Measurements from ENCODE around the gene EFNA4.

The EFNA4 gene

DNA sequence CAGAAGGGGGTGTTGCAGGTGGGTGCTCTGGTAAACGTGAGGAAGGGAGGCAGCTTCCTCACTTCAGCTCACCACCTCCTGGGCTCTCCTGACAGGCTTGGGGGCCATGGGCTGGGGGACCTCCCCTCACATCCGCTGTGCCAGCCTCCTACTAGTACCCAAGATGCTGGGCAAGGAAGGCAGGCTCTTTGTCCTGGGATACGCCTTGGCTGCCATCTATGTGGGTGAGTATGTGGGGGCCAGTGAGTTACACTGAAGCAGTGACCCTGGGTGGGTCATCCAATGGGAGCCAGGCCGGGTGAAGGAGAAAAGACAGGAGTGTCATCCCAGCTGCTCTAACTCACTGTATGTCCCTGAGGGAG, 24.3 kb upstream of the EFNA4 start:
- no peaks in the 10 kb centered on the region for H3K36me3 ChIP-seq (replicated peaks)
- H3K4me1 ChIP-seq = no peaks in the 10 kb centered on the region
- H3K27me3 ChIP-seq (ENCODE audit: low read depth) = no peaks in the 10 kb centered on the region
- DNase-seq (ENCODE audit: low spot score in 2 of 2) = no peak
- no peak overlapping the region for H3K4me3 ChIP-seq
- in situ Hi-C loops (cut with MboI; ENCODE audit: low sequenced_read_pairs) = no loop called here
- no peaks in the 10 kb centered on the region for H3K9me3 ChIP-seq

DNA sequence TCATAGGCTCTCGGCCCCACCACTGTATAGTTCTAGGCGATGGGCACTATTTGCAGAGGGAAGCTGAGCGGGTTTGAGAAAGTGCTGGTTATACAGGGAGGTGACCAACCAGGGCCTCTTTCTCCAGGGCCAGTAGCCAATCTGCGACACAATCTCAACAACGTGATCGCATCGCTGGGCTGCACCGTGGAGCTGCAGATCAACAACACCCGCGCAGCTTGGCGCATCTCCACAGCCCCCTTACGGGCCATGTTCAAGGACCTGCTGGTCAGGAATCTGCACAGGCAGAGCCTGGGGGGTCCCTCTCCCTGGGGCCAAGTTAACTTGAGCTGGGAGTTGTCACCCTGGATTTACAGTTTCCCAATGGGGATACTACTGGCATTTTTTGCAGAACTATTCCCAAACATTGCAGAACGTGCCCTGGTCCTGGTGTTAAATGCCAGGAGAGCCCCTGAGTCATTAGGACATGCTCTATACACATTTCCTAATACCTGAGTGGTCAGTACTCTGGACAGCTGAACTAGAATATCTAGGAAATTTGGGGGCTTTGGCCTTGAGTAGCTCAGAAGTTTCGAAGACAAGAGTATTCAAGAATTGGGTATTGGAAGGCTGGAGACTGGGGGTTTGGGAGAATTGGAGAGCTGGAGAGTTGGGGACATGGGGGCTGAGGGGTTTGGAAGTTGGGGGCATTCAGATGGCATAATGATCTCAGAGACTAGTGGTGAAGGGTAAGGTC, 23.0 kb upstream of the EFNA4 start:
- in situ Hi-C loops (cut with MboI; ENCODE audit: low sequenced_read_pairs) = no loop called here
- H3K4me1 ChIP-seq = no peaks in the 10 kb centered on the region

DNA sequence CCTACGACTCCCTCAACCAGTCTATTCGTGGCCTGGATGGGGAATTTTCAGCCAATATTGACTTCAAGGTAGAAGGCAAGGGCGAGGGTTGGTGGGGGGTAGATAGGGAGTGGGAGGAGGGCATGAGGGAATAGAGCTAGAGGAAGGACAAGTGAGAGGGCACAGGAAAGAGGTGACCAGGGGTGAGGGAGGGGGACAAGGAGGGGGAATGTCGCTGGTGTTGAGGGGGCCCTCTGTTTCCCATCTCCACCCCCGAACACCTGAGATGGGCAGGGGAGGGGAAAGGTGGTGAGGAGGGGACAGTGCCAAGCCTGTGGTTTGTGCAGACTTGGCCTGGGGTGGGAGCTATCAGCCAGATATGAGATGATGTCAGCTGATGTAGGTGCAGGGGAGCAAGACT, 20.8 kb upstream of the EFNA4 start:
- no peaks in the 10 kb centered on the region for H3K9me3 ChIP-seq
- no peaks in the 10 kb centered on the region for H3K4me1 ChIP-seq
- in situ Hi-C loops (cut with MboI; ENCODE audit: low sequenced_read_pairs) = no loop called here
- H3K27me3 ChIP-seq (ENCODE audit: low read depth) = no peaks in the 10 kb centered on the region
- no peaks in the 10 kb centered on the region for H3K36me3 ChIP-seq (replicated peaks)
- no peak for DNase-seq (ENCODE audit: low spot score in 2 of 2)
- H3K4me3 ChIP-seq = no peak overlapping the region

More for the DNA sequence above, 23.0 kb upstream of the EFNA4 start:
- Histone ChIP-seq H3K36me3 (replicated peaks) (no peaks in the 10 kb centered on the region), H3K27me3 (ENCODE audit: low read depth) (no peaks in the 10 kb centered on the region), H3K4me3 (no peak overlapping the region), H3K9me3 (no peaks in the 10 kb centered on the region)
- no peak for DNase-seq (ENCODE audit: low spot score in 2 of 2)

DNA sequence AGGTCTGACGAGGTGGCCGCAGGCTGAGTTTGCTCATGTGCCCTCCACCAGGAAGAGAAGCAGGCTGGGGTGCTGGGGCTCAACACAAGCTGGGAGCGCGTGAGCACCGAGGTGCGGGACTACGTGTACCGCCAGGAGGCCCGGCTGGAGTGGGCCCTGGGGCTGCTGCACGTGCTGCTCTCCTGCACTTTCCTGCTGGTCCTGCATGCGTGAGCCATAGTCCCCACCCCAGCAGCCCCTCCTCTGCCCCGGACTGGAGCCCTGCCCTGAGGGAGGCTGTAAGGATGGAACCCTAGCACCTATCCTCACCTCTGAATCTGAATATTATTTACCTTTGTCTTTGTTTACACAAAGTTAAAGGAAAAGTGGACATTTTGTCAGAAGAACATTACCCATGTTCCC, 20.2 kb upstream of the EFNA4 start:
- no peak for DNase-seq (ENCODE audit: low spot score in 2 of 2)
- Histone ChIP-seq H3K36me3 (replicated peaks) (no peaks in the 10 kb centered on the region), H3K4me1 (peaks cover 1% of the 10 kb centered on the region), H3K27me3 (ENCODE audit: low read depth) (no peaks in the 10 kb centered on the region), H3K9me3 (no peaks in the 10 kb centered on the region), H3K4me3 (no peak overlapping the region)
- in situ Hi-C loops (cut with MboI; ENCODE audit: low sequenced_read_pairs) = no loop called here

DNA sequence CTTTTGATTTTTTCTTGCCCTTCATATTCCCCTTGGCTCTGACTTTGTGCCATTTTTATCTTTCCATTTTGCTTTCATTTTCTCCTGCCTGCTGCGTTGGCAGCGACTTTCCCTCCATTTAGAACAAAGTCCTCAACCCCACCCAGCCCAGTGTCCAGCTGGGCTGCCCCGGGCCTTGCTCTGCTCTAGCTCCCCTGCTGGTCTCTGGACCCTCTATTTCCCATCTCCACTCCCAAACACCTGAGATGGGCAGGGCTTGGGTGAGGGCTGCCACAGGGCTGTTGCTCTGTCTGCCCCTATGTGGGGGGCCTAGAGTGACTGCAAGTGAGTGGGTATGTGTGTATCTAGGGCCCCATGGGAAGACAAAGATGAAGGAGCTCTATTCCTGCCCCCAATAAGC, 19.7 kb upstream of the EFNA4 start:
- in situ Hi-C loops (cut with MboI; ENCODE audit: low sequenced_read_pairs) = no loop called here
- Histone ChIP-seq H3K9me3 (no peaks in the 10 kb centered on the region), H3K4me3 (no peak overlapping the region), H3K27me3 (ENCODE audit: low read depth) (no peaks in the 10 kb centered on the region), H3K36me3 (replicated peaks) (no peaks in the 10 kb centered on the region), H3K4me1 (peaks cover 6% of the 10 kb centered on the region)
- DNase-seq (ENCODE audit: low spot score in 2 of 2) = no peak

DNA sequence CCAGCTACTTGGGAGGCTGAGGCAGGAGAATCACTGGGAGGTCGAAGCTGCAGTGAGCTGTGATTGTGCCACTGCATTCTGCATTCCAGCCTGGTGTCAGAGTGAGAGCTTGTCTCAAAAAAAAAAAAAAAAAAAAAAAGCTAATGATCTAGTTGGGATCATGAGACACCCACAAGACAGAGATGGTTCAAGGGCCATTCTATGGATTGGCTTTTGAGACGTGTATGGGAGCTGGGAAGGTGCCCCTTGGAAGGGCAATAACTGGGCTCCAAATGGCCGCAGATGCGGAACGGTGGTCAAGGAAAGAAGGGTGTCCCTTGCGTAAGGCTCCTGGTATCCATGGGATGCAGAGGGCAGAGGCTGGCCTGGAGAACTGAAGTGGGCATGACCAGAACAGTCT, 19.2 kb upstream of the EFNA4 start:
- in situ Hi-C loops (cut with MboI; ENCODE audit: low sequenced_read_pairs) = no loop called here
- Histone ChIP-seq H3K4me3 (no peak overlapping the region), H3K36me3 (replicated peaks) (no peaks in the 10 kb centered on the region), H3K9me3 (no peaks in the 10 kb centered on the region), H3K4me1 (peaks cover 12% of the 10 kb centered on the region), H3K27me3 (ENCODE audit: low read depth) (no peaks in the 10 kb centered on the region)
- DNase-seq (ENCODE audit: low spot score in 2 of 2) = no peak

DNA sequence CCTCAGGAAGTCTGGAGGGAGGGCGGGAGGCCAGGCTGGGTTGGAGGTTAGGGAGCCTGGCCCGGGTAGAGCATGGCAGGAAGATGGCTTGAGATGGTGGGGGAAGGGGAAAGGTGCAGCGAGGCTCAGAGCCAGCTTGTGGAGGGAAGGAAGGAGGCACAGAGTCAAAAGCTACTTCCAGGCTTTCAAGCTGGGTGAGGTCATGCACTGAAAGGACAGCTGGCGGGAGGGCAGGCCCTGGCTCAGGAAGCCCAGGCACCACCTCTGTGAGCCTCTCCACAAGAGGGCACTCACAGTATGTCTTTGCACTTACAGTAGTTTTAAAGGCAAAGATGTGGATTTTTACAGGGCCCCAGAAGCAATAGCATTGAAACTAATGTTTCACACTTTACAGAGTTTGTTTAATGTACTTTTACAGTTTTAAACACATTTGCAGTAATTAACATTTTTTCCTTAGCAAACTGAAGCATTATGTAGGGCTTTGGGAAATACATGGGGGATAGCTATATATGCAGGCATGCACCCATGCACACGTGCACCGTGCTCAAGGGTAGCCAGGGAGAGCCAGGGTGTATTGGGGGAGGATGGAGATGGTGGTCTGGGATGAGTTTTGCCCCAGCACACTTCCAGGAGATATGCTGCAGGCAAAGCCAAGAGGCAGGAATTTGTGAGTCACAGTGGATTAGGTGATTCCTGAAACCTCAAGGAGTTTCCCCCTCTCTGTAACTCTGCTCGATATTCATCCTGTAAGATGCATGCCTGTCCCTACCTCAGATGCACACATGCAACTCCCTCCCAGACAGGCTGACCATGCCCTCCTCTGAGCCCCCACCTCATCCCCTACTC, 18.5 kb upstream of the EFNA4 start:
- in situ Hi-C loops (cut with MboI; ENCODE audit: low sequenced_read_pairs) = loop anchor here (5.0 kb wide), 1 partner anchor 37 kb away; no protein-coding TSS in a partner anchor
- Histone ChIP-seq H3K36me3 (replicated peaks) (no peaks in the 10 kb centered on the region), H3K27me3 (ENCODE audit: low read depth) (no peaks in the 10 kb centered on the region), H3K9me3 (no peaks in the 10 kb centered on the region), H3K4me3 (no peak overlapping the region), H3K4me1 (peaks cover 18% of the 10 kb centered on the region)
- peak; percentile 61 to 79 for DNase-seq (ENCODE audit: low spot score in 2 of 2)

DNA sequence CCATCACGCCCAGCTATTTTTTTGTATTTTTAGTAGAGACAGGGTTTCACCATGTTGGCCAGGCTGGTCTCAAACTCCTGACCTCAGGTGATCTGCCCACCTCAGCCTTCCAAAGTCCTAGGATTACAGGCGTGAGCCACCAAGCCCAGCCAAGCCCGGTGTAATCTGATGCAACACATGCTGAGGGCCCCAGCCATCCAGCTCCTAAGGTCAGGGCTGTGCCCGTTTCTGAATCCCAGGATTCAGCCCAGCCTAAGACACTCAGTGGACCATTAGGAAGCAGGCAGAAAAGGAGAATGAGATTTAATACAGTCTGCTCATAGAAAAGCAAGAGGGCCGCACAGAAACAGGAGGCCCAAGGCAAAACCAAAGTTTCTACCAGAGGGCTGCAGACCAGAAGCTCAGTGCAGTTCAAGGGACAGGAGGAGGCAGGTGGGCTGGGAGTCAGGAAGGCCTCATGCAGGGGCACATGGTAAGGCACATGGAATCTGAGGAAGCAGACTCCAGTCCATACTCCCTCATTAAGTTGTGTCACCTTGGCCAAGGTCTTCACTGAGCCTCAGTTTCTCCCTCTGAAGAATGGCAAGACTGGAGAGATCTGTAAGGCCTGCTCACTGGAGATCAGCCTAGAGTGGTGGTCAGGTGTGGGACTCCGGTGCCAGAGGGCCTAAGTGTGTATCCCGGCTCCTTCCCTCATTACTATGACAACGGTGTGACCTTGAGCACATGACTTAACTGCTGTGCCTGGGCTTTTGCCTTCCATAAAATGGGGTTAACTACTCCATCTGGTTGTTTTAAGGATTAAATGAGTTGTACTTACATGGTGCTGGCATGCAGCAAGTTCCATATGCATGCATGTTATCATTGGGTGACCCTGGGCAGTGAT, 14.8 kb upstream of the EFNA4 start:
- peaks cover 25% of the 10 kb centered on the region for H3K4me1 ChIP-seq
- in situ Hi-C loops (cut with MboI; ENCODE audit: low sequenced_read_pairs) = loop anchor here (5.0 kb wide), 1 partner anchor 34 kb away; no protein-coding TSS in a partner anchor
- no peak overlapping the region for H3K4me3 ChIP-seq
- H3K27me3 ChIP-seq (ENCODE audit: low read depth) = no peaks in the 10 kb centered on the region
- DNase-seq (ENCODE audit: low spot score in 2 of 2) = peak in 1 of 2 experiments; percentile 62
- H3K9me3 ChIP-seq = no peaks in the 10 kb centered on the region
- H3K36me3 ChIP-seq (replicated peaks) = peaks cover 2% of the 10 kb centered on the region

DNA sequence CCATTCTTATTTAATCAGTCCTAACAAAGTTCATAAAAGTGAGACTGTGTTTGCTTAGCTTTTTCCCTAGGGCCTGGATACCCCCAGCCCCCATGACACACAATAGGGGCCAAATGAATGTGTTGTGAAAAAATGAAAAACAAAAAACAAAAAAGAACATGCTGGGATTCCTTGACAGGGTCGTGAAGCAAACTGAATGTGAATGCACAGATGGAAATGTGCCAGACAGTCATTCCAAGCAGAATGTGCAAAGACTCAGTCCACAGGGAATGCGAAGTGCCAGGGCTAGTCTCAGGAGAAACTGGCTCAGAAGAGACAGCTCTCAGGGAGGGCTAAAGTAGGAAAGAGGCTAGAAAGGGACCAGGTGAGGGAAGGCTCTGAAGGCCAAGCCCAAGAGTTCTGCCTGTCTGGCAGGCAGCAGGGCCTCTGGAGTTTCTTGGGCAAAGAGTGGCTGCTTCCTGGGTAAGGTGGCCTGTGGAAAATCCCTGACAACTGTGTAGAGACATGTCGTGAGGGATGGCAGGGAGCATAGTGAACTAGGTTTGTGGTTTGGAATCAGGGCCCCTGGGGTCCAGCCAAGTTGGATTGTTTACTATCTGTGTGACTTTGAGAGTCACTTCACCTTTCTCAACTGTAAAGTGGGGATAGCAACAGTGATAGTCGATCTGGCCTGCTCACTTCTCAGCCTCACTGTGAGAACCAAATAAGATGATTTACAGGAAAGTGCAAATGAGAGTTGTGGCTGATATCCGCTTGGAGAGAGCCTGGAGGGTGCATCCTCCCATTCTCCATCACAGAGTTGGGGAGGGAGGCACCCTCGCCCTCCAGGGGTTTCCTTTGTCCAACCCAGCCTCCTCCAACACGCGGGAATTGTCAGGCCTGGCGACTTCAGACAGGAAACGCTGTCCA, 13.6 kb upstream of the EFNA4 start:
- in situ Hi-C loops (cut with MboI; ENCODE audit: low sequenced_read_pairs) = loop anchor here (5.0 kb wide), 2 partner anchors 32 to 88 kb away; partner anchors contain the start of gene PYGO2
- H3K9me3 ChIP-seq = no peaks in the 10 kb centered on the region
- H3K4me3 ChIP-seq = peak overlapping the region; percentile 81
- peak; percentile 83 to 85 for DNase-seq (ENCODE audit: low spot score in 2 of 2)
- H3K27me3 ChIP-seq (ENCODE audit: low read depth) = no peaks in the 10 kb centered on the region
- peaks cover 25% of the 10 kb centered on the region for H3K4me1 ChIP-seq
- H3K36me3 ChIP-seq (replicated peaks) = peaks cover 13% of the 10 kb centered on the region

DNA sequence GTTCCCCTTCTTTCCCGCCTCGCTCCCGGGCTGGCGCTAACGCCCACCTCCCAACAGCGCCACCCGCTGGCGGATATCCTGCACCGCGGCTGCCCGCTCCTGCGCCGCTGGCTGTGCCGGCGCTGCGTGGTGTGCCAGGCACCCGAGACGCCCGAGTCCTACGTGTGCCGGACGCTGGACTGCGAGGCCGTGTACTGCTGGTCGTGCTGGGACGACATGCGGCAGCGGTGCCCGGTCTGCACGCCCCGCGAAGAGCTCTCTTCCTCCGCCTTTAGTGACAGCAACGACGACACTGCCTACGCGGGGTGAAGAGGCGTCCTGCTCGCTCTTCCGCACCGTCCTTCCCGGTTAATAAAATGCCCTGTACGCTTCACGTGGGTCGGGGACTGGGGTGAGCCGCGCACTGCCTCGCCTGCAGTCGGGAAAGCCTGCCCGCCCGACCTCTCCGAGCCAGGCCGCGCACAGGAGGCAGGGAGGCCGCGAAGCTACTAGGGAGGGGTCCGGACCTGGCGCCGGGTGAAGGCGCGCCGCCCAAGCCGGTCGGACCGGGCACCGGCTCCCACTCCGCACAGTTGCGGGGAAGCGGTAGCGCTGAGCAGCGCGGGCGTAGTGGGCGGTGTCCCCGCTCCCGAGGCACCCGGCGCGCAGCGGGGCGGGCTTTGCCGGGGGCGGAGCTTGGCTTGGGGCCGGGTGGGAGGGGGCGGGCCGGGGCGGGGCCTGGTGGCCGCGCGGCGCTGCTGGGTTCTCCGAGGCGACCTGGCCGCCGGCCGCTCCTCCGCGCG, 12.8 kb upstream of the EFNA4 start, which contains the start of gene ADAM15:
ADAM15 (plus strand) TSS at position 757 of the 782 bp plus-strand sequence. CDS start 71 bp downstream, outside the sequence.
- Histone ChIP-seq H3K9me3 (no peaks in the 10 kb centered on the region), H3K36me3 (replicated peaks) (peaks cover 21% of the 10 kb centered on the region), H3K27me3 (ENCODE audit: low read depth) (no peaks in the 10 kb centered on the region), H3K4me3 (peak within 1 kb of the TSS; percentile 81), H3K4me1 (peaks cover 25% of the 10 kb centered on the region)
- peak; percentile 70 to 90 for DNase-seq (ENCODE audit: low spot score in 2 of 2)
- in situ Hi-C loops (cut with MboI; ENCODE audit: low sequenced_read_pairs) = loop anchor here (5.0 kb wide), 1 partner anchor 88 kb away; the partner anchor contains the start of gene PYGO2

DNA sequence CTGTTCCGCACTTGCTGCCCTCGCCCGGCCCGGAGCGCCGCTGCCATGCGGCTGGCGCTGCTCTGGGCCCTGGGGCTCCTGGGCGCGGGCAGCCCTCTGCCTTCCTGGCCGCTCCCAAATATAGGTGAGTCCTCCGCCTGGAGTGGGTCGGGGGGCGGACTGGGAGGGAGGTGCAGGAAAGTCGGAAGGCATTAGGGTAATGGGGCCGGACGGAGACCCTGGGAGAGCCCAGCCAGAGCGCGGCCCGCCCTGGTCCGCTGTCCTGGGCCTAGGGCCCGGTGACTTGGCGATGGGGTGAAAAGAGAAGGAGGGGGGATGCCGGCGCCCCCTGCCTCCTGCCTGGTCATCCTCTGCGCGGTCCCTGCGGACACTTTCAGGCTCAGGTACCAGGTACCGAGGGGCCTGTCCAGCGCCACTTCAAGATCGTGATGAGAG, 12.2 kb upstream of the EFNA4 start:
- Histone ChIP-seq H3K4me1 (peaks cover 25% of the 10 kb centered on the region), H3K4me3 (peak overlapping the region; percentile 81), H3K9me3 (no peaks in the 10 kb centered on the region), H3K27me3 (ENCODE audit: low read depth) (no peaks in the 10 kb centered on the region), H3K36me3 (replicated peaks) (peaks cover 27% of the 10 kb centered on the region)
- in situ Hi-C loops (cut with MboI; ENCODE audit: low sequenced_read_pairs) = loop anchor here (5.0 kb wide), 1 partner anchor 89 kb away; the partner anchor contains the start of gene PYGO2
- DNase-seq (ENCODE audit: low spot score in 2 of 2) = no peak

Measured in HAP-1 (cell line).